IgD-negative memory B cell (primary cell): Measurements from ENCODE around the gene SOCS2. TPM values are rescaled to one million over a fixed set of nuclear protein-coding genes. Genes with fewer than 3 reads are reported as not detected.
"Not testable (repeated sequence)": the region's sequence is repeated elsewhere in the genome, so short reads cannot be mapped to it uniquely, and the experiment has no call there.

Experiments used
- H3K27ac Mint-ChIP-seq, 3 donors: one replicate each; pipeline ENCODE4 v1.8.0; 2020 to 2022; ENCODE audit warnings: mild to moderate bottlenecking in 3 of 3, mixed read lengths in 3 of 3, moderate library complexity in 1 of 3
- H3K27me3 Mint-ChIP-seq: one replicate; pipeline ENCODE4 v1.8.0; 2021; ENCODE audit warnings: mixed read lengths
- H3K36me3 Mint-ChIP-seq: one replicate; pipeline ENCODE4 v1.8.0; 2020; ENCODE audit warnings: mild to moderate bottlenecking, mixed read lengths
- H3K4me1 Mint-ChIP-seq, 3 donors: one replicate each; pipeline ENCODE4 v1.8.0; 2020 to 2022; ENCODE audit warnings: mixed read lengths in 3 of 3, mild to moderate bottlenecking in 1 of 3
- H3K4me3 Mint-ChIP-seq, 4 donors: one replicate each; pipeline ENCODE4 v1.8.0; 2020 to 2022; ENCODE audit warnings: mild to moderate bottlenecking in 4 of 4, mixed read lengths in 4 of 4, moderate library complexity in 3 of 4
- H3K9me3 Mint-ChIP-seq, 3 donors: one replicate each; pipeline ENCODE4 v1.8.0; 2020 to 2021; ENCODE audit warnings: mixed read lengths in 3 of 3, mild to moderate bottlenecking in 1 of 3
- polyA plus RNA-seq: library from polyadenylated mRNA; unstranded; fragments of 300-500 nt; fragmentation: Illumina TruSeq; gene quantifications from one replicate; pipeline ENCODE4 v1.2.3, GENCODE V29; 2021

The SOCS2 gene
- polyA plus RNA-seq, 1 donor from 2014 or later, result 0.51 TPM

GRCh38 chr12:93550748-93551611 is 21.5 kb upstream of the SOCS2 start:
- Mint-ChIP-seq H3K4me1 (no peaks in the 10 kb centered on the region), H3K27ac (no peak overlapping the region), H3K9me3 (peaks cover 0 to 2% (median 0%) of the 10 kb centered on the region in 3 donors), H3K27me3 (peaks cover 3% of the 10 kb centered on the region), H3K36me3 (no peaks in the 10 kb centered on the region), H3K4me3 (no peak overlapping the region)

GRCh38 chr12:93552427-93552826 is 20.0 kb upstream of the SOCS2 start:
- no peaks in the 10 kb centered on the region for H3K4me1 Mint-ChIP-seq
- no peak overlapping the region for H3K27ac Mint-ChIP-seq
- H3K36me3 Mint-ChIP-seq, result no peaks in the 10 kb centered on the region
- H3K4me3 Mint-ChIP-seq, result no peak overlapping the region
- H3K27me3 Mint-ChIP-seq, result peaks cover 3% of the 10 kb centered on the region
- peaks cover 0 to 2% (median 0%) of the 10 kb centered on the region in 3 donors for H3K9me3 Mint-ChIP-seq

- H3K27ac Mint-ChIP-seq, H3K27me3 Mint-ChIP-seq, H3K4me1 Mint-ChIP-seq, H3K4me3 Mint-ChIP-seq, H3K36me3 Mint-ChIP-seq: not testable (repeated sequence)
- peaks cover 6 to 13% (median 13%) of the 10 kb centered on the region in 3 donors for H3K9me3 Mint-ChIP-seq
Observed at GRCh38 chr12:93557879-93558278, 14.6 kb upstream of the SOCS2 start.

- H3K27ac Mint-ChIP-seq, H3K4me1 Mint-ChIP-seq, H3K27me3 Mint-ChIP-seq, H3K36me3 Mint-ChIP-seq, H3K4me3 Mint-ChIP-seq: not testable (repeated sequence)
- H3K9me3 Mint-ChIP-seq, result peaks cover 4 to 13% (median 13%) of the 10 kb centered on the region in 3 donors
Observed at GRCh38 chr12:93558685-93559084, 13.8 kb upstream of the SOCS2 start.

- H3K27me3 Mint-ChIP-seq, result no peaks in the 10 kb centered on the region
- H3K27ac Mint-ChIP-seq, result no peak overlapping the region
- H3K4me3 Mint-ChIP-seq, result no peak overlapping the region
- peaks cover under 1 to 8% (median 2%) of the 10 kb centered on the region in 3 donors for H3K9me3 Mint-ChIP-seq
- peaks cover 0 to 7% (median 0%) of the 10 kb centered on the region in 3 donors for H3K4me1 Mint-ChIP-seq
- H3K36me3 Mint-ChIP-seq, result peaks cover 3% of the 10 kb centered on the region
Observed at GRCh38 chr12:93563807-93564538, 8.5 kb upstream of the SOCS2 start.

- peaks cover 0 to 7% (median 0%) of the 10 kb centered on the region in 3 donors for H3K4me1 Mint-ChIP-seq
Observed at GRCh38 chr12:93565760-93566159, 6.7 kb upstream of the SOCS2 start.

GRCh38 chr12:93567174-93567573 is 5.3 kb upstream of the SOCS2 start:
- H3K36me3 Mint-ChIP-seq, result peaks cover 1% of the 10 kb centered on the region
- H3K4me3 Mint-ChIP-seq, result peak overlapping the region in 1 of 4 donors; percentile 25
- peaks cover 1% of the 10 kb centered on the region for H3K27me3 Mint-ChIP-seq
- H3K27ac Mint-ChIP-seq, result no peak overlapping the region
- peaks cover 0 to 8% (median under 1%) of the 10 kb centered on the region in 3 donors for H3K4me1 Mint-ChIP-seq
- H3K9me3 Mint-ChIP-seq, result no peaks in the 10 kb centered on the region

More at GRCh38 chr12:93565760-93566159, 6.7 kb upstream of the SOCS2 start:
- no peak overlapping the region for H3K4me3 Mint-ChIP-seq
- no peak overlapping the region for H3K27ac Mint-ChIP-seq
- H3K27me3 Mint-ChIP-seq, result no peaks in the 10 kb centered on the region
- H3K9me3 Mint-ChIP-seq, result peaks cover 0 to 3% (median 0%) of the 10 kb centered on the region in 3 donors
- H3K36me3 Mint-ChIP-seq, result peaks cover 1% of the 10 kb centered on the region

GRCh38 chr12:93568091-93568490 is 4.4 kb upstream of the SOCS2 start:
- H3K4me3 Mint-ChIP-seq, result peak overlapping the region in 2 of 4 donors; percentile 70 to 78
- peaks cover 1% of the 10 kb centered on the region for H3K36me3 Mint-ChIP-seq
- H3K4me1 Mint-ChIP-seq, result peaks cover 0 to 17% (median 9%) of the 10 kb centered on the region in 3 donors
- H3K27ac Mint-ChIP-seq, result no peak overlapping the region
- peaks cover 9% of the 10 kb centered on the region for H3K27me3 Mint-ChIP-seq
- H3K9me3 Mint-ChIP-seq, result no peaks in the 10 kb centered on the region

GRCh38 chr12:93569301-93569655 is 3.2 kb upstream of the SOCS2 start:
- peaks cover 17% of the 10 kb centered on the region for H3K27me3 Mint-ChIP-seq
- H3K27ac Mint-ChIP-seq, result peak overlapping the region in 1 of 3 donors; percentile 38
- peaks cover 4 to 21% (median 15%) of the 10 kb centered on the region in 3 donors for H3K4me1 Mint-ChIP-seq
- no peaks in the 10 kb centered on the region for H3K9me3 Mint-ChIP-seq
- peaks cover 1% of the 10 kb centered on the region for H3K36me3 Mint-ChIP-seq
- H3K4me3 Mint-ChIP-seq, result peak overlapping the region; percentile 89 to 97 (median 94)

GRCh38 chr12:93569656-93570551 is 2.6 kb upstream of the SOCS2 start:
- peak overlapping the region in 1 of 3 donors; percentile 38 for H3K27ac Mint-ChIP-seq
- H3K4me1 Mint-ChIP-seq, result peaks cover 4 to 21% (median 15%) of the 10 kb centered on the region in 3 donors
- H3K27me3 Mint-ChIP-seq, result peaks cover 21% of the 10 kb centered on the region

GRCh38 chr12:93570552-93571364 is 1.7 kb upstream of the SOCS2 start:
- Mint-ChIP-seq H3K27me3 (peaks cover 24% of the 10 kb centered on the region), H3K36me3 (peaks cover 1% of the 10 kb centered on the region), H3K4me3 (peak overlapping the region; percentile 89 to 97 (median 94)), H3K4me1 (peaks cover 4 to 21% (median 15%) of the 10 kb centered on the region in 3 donors), H3K9me3 (no peaks in the 10 kb centered on the region), H3K27ac (no peak overlapping the region)

More at GRCh38 chr12:93569656-93570551, 2.6 kb upstream of the SOCS2 start:
- Mint-ChIP-seq H3K9me3 (no peaks in the 10 kb centered on the region), H3K4me3 (peak overlapping the region; percentile 89 to 97 (median 94)), H3K36me3 (peaks cover 1% of the 10 kb centered on the region)

- Mint-ChIP-seq H3K4me1 (peaks cover 4 to 21% (median 15%) of the 10 kb centered on the region in 3 donors), H3K36me3 (peaks cover 1% of the 10 kb centered on the region), H3K9me3 (no peaks in the 10 kb centered on the region), H3K27me3 (peaks cover 24% of the 10 kb centered on the region), H3K4me3 (peak overlapping the region; percentile 85 to 97 (median 94)), H3K27ac (no peak overlapping the region)
Observed at GRCh38 chr12:93571365-93571924, 1.0 kb upstream of the SOCS2 start.

- Mint-ChIP-seq H3K27me3 (peaks cover 27% of the 10 kb centered on the region), H3K4me3 (peak overlapping the region; percentile 60 to 96 (median 88)), H3K4me1 (peaks cover 4 to 17% (median 15%) of the 10 kb centered on the region in 3 donors), H3K36me3 (no peaks in the 10 kb centered on the region), H3K9me3 (no peaks in the 10 kb centered on the region), H3K27ac (peak overlapping the region in 2 of 3 donors; percentile 16 to 28)
Observed at GRCh38 chr12:93572712-93573551, 457 bp downstream of the SOCS2 start.
